Activated effector memory CD4-positive, alpha-beta T cell treated with Interleukin-2 at 50 U/mL for 16 hours (primary cell): ENCODE measurements around the gene OR52B4.
"Not testable (repeated sequence)": the region's sequence is repeated elsewhere in the genome, so short reads cannot be mapped to it uniquely, and the experiment has no call there.

Experiments used
- DNase-seq: peaks from one replicate; pipeline ENCODE4 v3.0.0-alpha.2; 2020

The OR52B4 gene

GRCh38 chr11:4368286-4368685 is at the start of gene OR52B4:
Gene OR52B4 (minus strand): TSS chr11:4368386. CDS start chr11:4368295, 91 bp downstream.
- DNase-seq: no peak

GRCh38 chr11:4416816-4417215 is 48.6 kb upstream of the OR52B4 start:
- DNase-seq: no peak

- no peak for DNase-seq
Observed at GRCh38 chr11:4416306-4416705, 48.1 kb upstream of the OR52B4 start.

- DNase-seq: not testable (repeated sequence)
Observed at GRCh38 chr11:4406206-4406605, 38.0 kb upstream of the OR52B4 start.

GRCh38 chr11:4393858-4394223 is 25.7 kb upstream of the OR52B4 start:
- no peak for DNase-seq

- DNase-seq: peak; percentile 88
Observed at GRCh38 chr11:4393209-4393857, 25.1 kb upstream of the OR52B4 start, which contains the start of gene TRIM21. Gene TRIM21 (minus strand): TSS chr11:4393702. CDS start chr11:4390409, 3,293 bp downstream.

- no peak for DNase-seq
Observed at GRCh38 chr11:4388221-4388620, 20.0 kb upstream of the OR52B4 start.

GRCh38 chr11:4385978-4386740 is 18.0 kb upstream of the OR52B4 start:
- DNase-seq: no peak

GRCh38 chr11:4381901-4382300 is 13.7 kb upstream of the OR52B4 start:
- DNase-seq: no peak

- DNase-seq: no peak
Observed at GRCh38 chr11:4375431-4376140, 7.4 kb upstream of the OR52B4 start.

GRCh38 chr11:4370166-4370565 is 2.0 kb upstream of the OR52B4 start:
- DNase-seq: no peak

GRCh38 chr11:4348142-4348541 is 20.0 kb downstream of the OR52B4 start:
- DNase-seq: not testable (repeated sequence)

- not testable (repeated sequence) for DNase-seq
Observed at GRCh38 chr11:4345366-4345765, 22.8 kb downstream of the OR52B4 start.

GRCh38 chr11:4334356-4334755 is 33.8 kb downstream of the OR52B4 start:
- DNase-seq: not testable (repeated sequence)
